Activated CD4-positive, alpha-beta T cell treated with anti-CD3 and anti-CD28 coated beads for 24 hours (primary cell): ENCODE measurements around the gene OCIAD1.
"Not testable (repeated sequence)": the region's sequence is repeated elsewhere in the genome, so short reads cannot be mapped to it uniquely, and the experiment has no call there.

ENCODE experiments used
- DNase-seq, 2 donors: peaks; one replicate each; pipeline ENCODE4 v3.0.0-alpha.2; 2020; ENCODE audit warnings: low read depth in 2 of 2

Gene OCIAD1

GRCh38 chr4:48816971-48817370, 13.9 kb upstream of the OCIAD1 start:
- DNase-seq, result no peak

- not testable (repeated sequence) for DNase-seq
Observed at GRCh38 chr4:48821431-48821830, 9.5 kb upstream of the OCIAD1 start.

- no peak for DNase-seq
Observed at GRCh38 chr4:48827622-48828021, 3.3 kb upstream of the OCIAD1 start.

- DNase-seq, result no peak
Observed at GRCh38 chr4:48831532-48832030, 693 bp downstream of the OCIAD1 start.

- DNase-seq, result no peak
Observed at GRCh38 chr4:48832571-48832970, 1.7 kb downstream of the OCIAD1 start.

GRCh38 chr4:48836658-48837057, 5.8 kb downstream of the OCIAD1 start:
- no peak for DNase-seq

- no peak for DNase-seq
Observed at GRCh38 chr4:48841045-48841827, 10.3 kb downstream of the OCIAD1 start.

GRCh38 chr4:48844843-48845242, 14.0 kb downstream of the OCIAD1 start:
- DNase-seq, result no peak

GRCh38 chr4:48848799-48849198, 17.9 kb downstream of the OCIAD1 start:
- not testable (repeated sequence) for DNase-seq

- no peak for DNase-seq
Observed at GRCh38 chr4:48851651-48852050, 20.8 kb downstream of the OCIAD1 start.

- no peak for DNase-seq
Observed at GRCh38 chr4:48853604-48854394, 22.9 kb downstream of the OCIAD1 start.

- no peak for DNase-seq
Observed at GRCh38 chr4:48854395-48854683, 23.5 kb downstream of the OCIAD1 start.

- DNase-seq, result no peak
Observed at GRCh38 chr4:48854982-48855381, 24.1 kb downstream of the OCIAD1 start.

- no peak for DNase-seq
Observed at GRCh38 chr4:48858130-48858529, 27.2 kb downstream of the OCIAD1 start.

- DNase-seq, result no peak
Observed at GRCh38 chr4:48862038-48862437, 31.1 kb downstream of the OCIAD1 start.

GRCh38 chr4:48862661-48863060, 31.8 kb downstream of the OCIAD1 start:
- no peak for DNase-seq

GRCh38 chr4:48863728-48864127, 32.8 kb downstream of the OCIAD1 start:
- no peak for DNase-seq

GRCh38 chr4:48864696-48865095, 33.8 kb downstream of the OCIAD1 start:
- DNase-seq, result not testable (repeated sequence)

GRCh38 chr4:48877827-48878535, 47.1 kb downstream of the OCIAD1 start:
- DNase-seq, result no peak

GRCh38 chr4:48879561-48880442, 48.9 kb downstream of the OCIAD1 start:
- no peak for DNase-seq

- not testable (repeated sequence) for DNase-seq
Observed at GRCh38 chr4:48881646-48882045, 50.8 kb downstream of the OCIAD1 start.
